HEK293 (cell line): ENCODE results near the gene HHAT.

Experiments used
- CTCF ChIP-seq: fragments of 450-650 bp; formaldehyde crosslinking; IDR thresholded peaks from 2 replicates; pipeline ENCODE4 v1.5.1; 2016; ENCODE audit warnings: missing biosample characterization, missing genetic modification characterization
- ELK4 ChIP-seq: IDR thresholded peaks from 2 replicates; pipeline ENCODE4 v1.6.1; 2011; ENCODE audit warnings: mild to moderate bottlenecking, low read depth, low read length, borderline replicate concordance
- KLF10 ChIP-seq: fragments of 450-650 bp; IDR thresholded peaks from 2 replicates; pipeline ENCODE4 v1.5.1; 2018; ENCODE audit warnings: missing biosample characterization, mild to moderate bottlenecking, missing genetic modification characterization
- PATZ1 ChIP-seq: fragments of 450-650 bp; formaldehyde crosslinking; IDR thresholded peaks from 2 replicates; pipeline ENCODE4 v1.5.1; 2016; ENCODE audit warnings: missing biosample characterization, missing genetic modification characterization
- YY1 ChIP-seq: fragments of 450-650 bp; formaldehyde crosslinking; IDR thresholded peaks from 2 replicates; pipeline ENCODE4 v1.5.1; 2018; ENCODE audit warnings: missing biosample characterization, missing genetic modification characterization
- ZBTB21 ChIP-seq: fragments of 450-650 bp; formaldehyde crosslinking; IDR thresholded peaks from 2 replicates; pipeline ENCODE4 v1.5.1; 2017; ENCODE audit warnings: missing biosample characterization, missing genetic modification characterization
- ZBTB26 ChIP-seq: fragments of 450-650 bp; formaldehyde crosslinking; optimal IDR thresholded peaks from 2 replicates; pipeline ENCODE3; 2016; ENCODE audit warnings: missing biosample characterization, mild to moderate bottlenecking, missing genetic modification characterization
- ZNF335 ChIP-seq: fragments of 450-650 bp; formaldehyde crosslinking; conservative IDR thresholded peaks from 2 replicates; pipeline ENCODE4 v1.5.1; 2016; ENCODE audit warnings: missing biosample characterization, missing genetic modification characterization
- ZNF37A ChIP-seq: fragments of 450-650 bp; IDR thresholded peaks from 2 replicates; pipeline ENCODE4 v1.5.1; 2018; ENCODE audit warnings: missing biosample characterization, missing genetic modification characterization
- ZNF473 ChIP-seq: fragments of 450-650 bp; formaldehyde crosslinking; IDR thresholded peaks from 2 replicates; pipeline ENCODE4 v1.5.1; 2017; ENCODE audit warnings: missing biosample characterization, missing genetic modification characterization

GRCh38 chr1:210373878-210374599 lies 45.3 kb downstream of the HHAT start:
- TF ChIP-seq ZNF37A (no peak), ZBTB21 (tag by site-specific recombination) (no peak), CTCF (tag by site-specific recombination) (peak; percentile 90), ZBTB26 (tag by site-specific recombination) (no peak), PATZ1 (tag by site-specific recombination) (no peak), KLF10 (tag by site-specific recombination) (peak; percentile 84), YY1 (no peak; the same call in 1 of the 2 replicates), ELK4 (no peak), ZNF335 (tag by site-specific recombination) (peak; percentile 46), ZNF473 (no peak)
